K562 (cell line): ENCODE data around the gene UBQLN2. TPM values are rescaled to one million over a fixed set of nuclear protein-coding genes. Genes with fewer than 3 reads are reported as not detected.

Experiments
- ARID4B ChIP-seq: sonication (generic); formaldehyde crosslinking; IDR thresholded peaks from 2 replicates; pipeline ENCODE4 v1.8.0; 2022; ENCODE audit warnings: mild to moderate bottlenecking, missing genetic modification reagents
- CBFB ChIP-seq: sonication (generic); formaldehyde crosslinking; IDR thresholded peaks from 2 replicates; pipeline ENCODE4 v1.4.0; 2020; ENCODE audit warnings: mild to moderate bottlenecking, missing genetic modification reagents
- CHD4 ChIP-seq: fragments of 200-600 bp; sonication (generic); IDR thresholded peaks from 3 replicates; pipeline ENCODE4 v1.6.1; 2012; ENCODE audit warnings: low read depth, mild to moderate bottlenecking, mixed read lengths, low read length, inconsistent platforms; ENCODE audit not compliant: insufficient read depth, insufficient replicate concordance, poor library complexity, severe bottlenecking
- E2F3 ChIP-seq: fragments of 250-450 bp; sonication (Bioruptor Pico); IDR thresholded peaks from 2 replicates; pipeline ENCODE4 v1.4.0; 2020; ENCODE audit warnings: mild to moderate bottlenecking
- FOS ChIP-seq: IDR thresholded peaks from 3 replicates; pipeline ENCODE4 v1.6.1; 2011; ENCODE audit not compliant: insufficient read length; ENCODE audit errors: extremely low read depth
- FOXK1 ChIP-seq: sonication (generic); formaldehyde crosslinking; IDR thresholded peaks from 2 replicates; pipeline ENCODE4 v1.8.0; 2022; ENCODE audit warnings: missing genetic modification reagents, mild to moderate bottlenecking, borderline replicate concordance
- FOXM1 ChIP-seq, 2 experiments: fragments of 450-650 bp in 1 of 2; sonication (generic) in 1 of 2; formaldehyde crosslinking in 1 of 2; IDR thresholded peaks; 2 replicates each; pipeline versions ENCODE4 v1.6.1 to v1.9.0; 2017 to 2022; ENCODE audit warnings: low read depth in 2 of 2, mild to moderate bottlenecking in 2 of 2, missing genetic modification reagents in 1 of 2, moderate library complexity in 1 of 2
- HNRNPL ChIP-seq: fragments of 200-400 bp; formaldehyde crosslinking; IDR thresholded peaks from 2 replicates; pipeline ENCODE4 v1.6.1; 2017; ENCODE audit warnings: low read depth, mild to moderate bottlenecking, low read length
- IRF2 ChIP-seq: sonication (generic); formaldehyde crosslinking; IDR thresholded peaks from 2 replicates; pipeline ENCODE4 v1.8.1; 2022; ENCODE audit warnings: mild to moderate bottlenecking, missing genetic modification reagents
- JUND ChIP-seq, 2 experiments: IDR thresholded peaks; 2 replicates in 1 of 2; 3 replicates in 1 of 2; pipeline ENCODE4 v1.6.1; 2011; ENCODE audit warnings: borderline replicate concordance in 2 of 2, low read depth in 2 of 2, low read length in 2 of 2, improper control_type of control experiment in 1 of 2, missing biosample characterization in 1 of 2, missing genetic modification characterization in 1 of 2, missing genetic modification reagents in 1 of 2
- NR0B1 ChIP-seq: fragments of 450-650 bp; IDR thresholded peaks from one replicate; pipeline ENCODE4 v1.6.1; 2018; ENCODE audit warnings: mild to moderate bottlenecking, moderate library complexity; ENCODE audit not compliant: partially characterized antibody
- POLR2G ChIP-seq: fragments of 200-400 bp; formaldehyde crosslinking; IDR thresholded peaks from 2 replicates; pipeline ENCODE4 v1.6.1; 2017; ENCODE audit warnings: low read depth, mild to moderate bottlenecking, antibody characterized with exemption, low read length, moderate library complexity
- PREB ChIP-seq: sonication (generic); formaldehyde crosslinking; IDR thresholded peaks from 2 replicates; pipeline ENCODE4 v1.8.1; 2023; ENCODE audit warnings: mild to moderate bottlenecking, missing genetic modification reagents
- ZNF280A ChIP-seq: fragments of 450-650 bp; IDR thresholded peaks from 2 replicates; pipeline ENCODE4 v1.6.1; 2018; ENCODE audit warnings: mild to moderate bottlenecking, low read depth; ENCODE audit not compliant: partially characterized antibody
- ZNF583 ChIP-seq: fragments of 250-450 bp; sonication (Bioruptor Pico); IDR thresholded peaks from 2 replicates; pipeline ENCODE4 v1.4.0; 2020
- polyA plus RNA-seq, 8 experiments: library from polyadenylated mRNA; depleted of rRNA in 4 of 8; stranded (reverse) in 5 of 8; unstranded in 3 of 8; fragments of >200 nt; fragmentation: Nextera tagmentation in 2 of 8; fragmentation: Illumina TruSeq in 1 of 8; extraction: Ambion mirVana in 2 of 8; extraction: Trizol in 1 of 8; gene quantifications; 2 replicates each; pipeline versions ENCODE4 v1.2.1 to v1.2.3, GENCODE V29; 2011 to 2014; ENCODE audit warnings: inconsistent platforms in 1 of 8, missing spikeins in 1 of 8
- total RNA-seq, 7 experiments: library from RNA; depleted of rRNA in 6 of 7; stranded (reverse); fragments of >200 nt in 6 of 7; fragmentation: Illumina TruSeq in 2 of 7; extraction: Trizol in 2 of 7; gene quantifications; 2 replicates each; pipeline versions ENCODE4 v1.2.1 to v1.2.3, GENCODE V29; 2011 to 2021; ENCODE audit warnings: low replicate concordance in 1 of 7

UBQLN2 gene
- total and polyA plus RNA-seq, 9 of the 15 experiments (the other 6 are each of a cell fraction or from before 2014, with no cell fraction given), result 1.5 to 17.9 (median 5.7) TPM

DNA sequence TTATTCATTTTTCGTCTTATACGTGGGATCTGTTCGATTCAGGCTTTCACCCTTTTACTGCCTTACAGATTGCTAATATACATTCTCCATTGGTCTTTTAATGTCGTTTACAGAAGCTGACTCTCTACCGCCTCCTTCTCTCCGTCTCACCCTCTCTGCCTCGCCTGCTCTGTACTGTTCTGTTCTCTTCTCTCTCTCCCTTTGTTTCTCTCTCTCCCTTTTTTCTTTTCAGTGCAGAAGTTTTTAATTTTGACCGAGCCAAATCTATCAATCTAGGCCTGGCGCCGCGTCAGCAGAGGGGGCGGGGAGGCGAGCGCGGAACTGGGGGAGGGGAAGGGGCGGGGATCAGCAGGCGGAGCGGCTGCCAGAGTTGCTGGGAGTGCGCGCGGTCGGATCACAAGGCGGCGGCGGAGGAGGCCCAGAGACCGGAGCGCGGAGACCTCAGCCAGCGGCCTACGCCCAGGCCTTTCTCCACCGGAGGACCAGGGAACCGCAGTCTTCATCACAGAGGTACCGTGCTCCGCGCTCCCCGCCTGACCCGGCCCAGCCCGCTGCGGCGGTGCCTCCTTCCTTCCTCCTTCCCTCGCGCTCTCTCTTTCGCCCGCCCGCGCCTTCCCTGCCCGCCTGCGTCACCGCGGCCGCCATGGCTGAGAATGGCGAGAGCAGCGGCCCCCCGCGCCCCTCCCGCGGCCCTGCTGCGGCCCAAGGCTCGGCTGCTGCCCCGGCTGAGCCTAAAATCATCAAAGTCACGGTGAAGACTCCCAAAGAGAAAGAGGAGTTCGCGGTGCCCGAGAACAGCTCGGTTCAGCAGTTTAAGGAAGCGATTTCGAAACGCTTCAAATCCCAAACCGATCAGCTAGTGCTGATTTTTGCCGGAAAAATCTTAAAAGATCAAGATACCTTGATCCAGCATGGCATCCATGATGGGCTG, at the start of gene UBQLN2 (continued):
- 0 out of 2 replicates have a peak, but pooled peaks have one; percentile 43 for TF ChIP-seq ARID4B
- 0 out of 2 replicates have a peak, but pooled peaks have one; percentile 26 for TF ChIP-seq FOXM1 (IDR thresholded peaks at IDR 0.05; ENCODE audit: low read depth)
- no peak for TF ChIP-seq FOXM1 (CRISPR knock-in tag; IDR thresholded peaks at IDR 0.05; ENCODE audit: low read depth)
- TF ChIP-seq JUND (IDR thresholded peaks at IDR 0.05; ENCODE audit: borderline replicate concordance, low read depth, low read length), result no peak
- TF ChIP-seq JUND (tag; IDR thresholded peaks at IDR 0.05; ENCODE audit: borderline replicate concordance, low read depth, low read length), result peak; percentile 9; the same call in 1 of the 3 replicates
- no peak for TF ChIP-seq E2F3 (CRISPR knock-in tag)
- no peak for TF ChIP-seq IRF2
- TF ChIP-seq ZNF583 (CRISPR knock-in tag), result no peak
- TF ChIP-seq ZNF280A, result no peak
- TF ChIP-seq HNRNPL, result no peak
- peak; percentile 89 for TF ChIP-seq POLR2G
- TF ChIP-seq CBFB, result no peak
- TF ChIP-seq FOXK1 (CRISPR knock-in tag), result no peak
- no peak for TF ChIP-seq PREB (CRISPR knock-in tag)
- TF ChIP-seq FOS, result no peak
- TF ChIP-seq CHD4, result no peak
- no peak for TF ChIP-seq NR0B1
